ACC112 (cell line): ENCODE measurements around the gene LRRC38.

Experiments used
- H2AFZ ChIP-seq: fragments of 200-600 bp; sonication (generic); one replicate; pipeline ENCODE4 v1.6.0; 2017; ENCODE audit warnings: antibody characterized with exemption, low read length; ENCODE audit not compliant: unreplicated experiment
- H3K27ac ChIP-seq: fragments of 200-600 bp; sonication (generic); 2 replicates; pipeline ENCODE4 v1.5.1; 2014; ENCODE audit warnings: low read depth, mild to moderate bottlenecking, antibody characterized with exemption, low read length, moderate library complexity
- H3K27me3 ChIP-seq: fragments of 200-600 bp; sonication (generic); 2 replicates; pipeline ENCODE4 v1.6.1; 2014; ENCODE audit warnings: mild to moderate bottlenecking, antibody characterized with exemption, low read length, moderate library complexity, mixed read lengths; ENCODE audit not compliant: insufficient read depth
- H3K36me3 ChIP-seq: fragments of 200-600 bp; sonication (generic); 2 replicates; pipeline ENCODE4 v1.6.1; 2016; ENCODE audit warnings: mild to moderate bottlenecking, antibody characterized with exemption, low read length, moderate library complexity, mixed read lengths; ENCODE audit not compliant: insufficient read depth
- H3K4me1 ChIP-seq: fragments of 200-600 bp; sonication (generic); one replicate; pipeline ENCODE4 v1.6.1; 2016; ENCODE audit warnings: low read length, mixed read lengths; ENCODE audit not compliant: insufficient read depth, unreplicated experiment, control insufficient read depth
- H3K4me3 ChIP-seq: fragments of 200-600 bp; sonication (generic); 2 replicates; pipeline ENCODE4 v1.5.1; 2014; ENCODE audit warnings: mild to moderate bottlenecking, low read depth, low read length
- H3K79me2 ChIP-seq: fragments of 200-600 bp; sonication (generic); one replicate; pipeline ENCODE4 v1.6.0; 2016; ENCODE audit warnings: low read length; ENCODE audit not compliant: control insufficient read depth, unreplicated experiment, insufficient read depth

LRRC38 gene

GRCh38 chr1:13517193-13517812 is 3.5 kb upstream of the LRRC38 start:
- Histone ChIP-seq H3K79me2 (no peaks in the 10 kb centered on the region), H3K36me3 (no peaks in the 10 kb centered on the region), H3K4me1 (no peaks in the 10 kb centered on the region), H3K27me3 (peaks cover 22% of the 10 kb centered on the region), H2AFZ (no peak overlapping the region), H3K4me3 (no peak overlapping the region), H3K27ac (no peak overlapping the region)

- Histone ChIP-seq H3K4me3 (no peak overlapping the region), H3K27ac (no peak overlapping the region), H3K27me3 (peaks cover 28% of the 10 kb centered on the region), H3K36me3 (no peaks in the 10 kb centered on the region), H3K79me2 (no peaks in the 10 kb centered on the region), H3K4me1 (no peaks in the 10 kb centered on the region), H2AFZ (no peak overlapping the region)
Measured at GRCh38 chr1:13516606-13517005, 2.8 kb upstream of the LRRC38 start.

- Histone ChIP-seq H3K36me3 (no peaks in the 10 kb centered on the region), H3K27me3 (peaks cover 33% of the 10 kb centered on the region), H3K79me2 (no peaks in the 10 kb centered on the region), H3K27ac (no peak overlapping the region), H3K4me3 (no peak overlapping the region), H2AFZ (no peak overlapping the region), H3K4me1 (no peaks in the 10 kb centered on the region)
Measured at GRCh38 chr1:13514821-13515220, 1.0 kb upstream of the LRRC38 start.

DNA sequence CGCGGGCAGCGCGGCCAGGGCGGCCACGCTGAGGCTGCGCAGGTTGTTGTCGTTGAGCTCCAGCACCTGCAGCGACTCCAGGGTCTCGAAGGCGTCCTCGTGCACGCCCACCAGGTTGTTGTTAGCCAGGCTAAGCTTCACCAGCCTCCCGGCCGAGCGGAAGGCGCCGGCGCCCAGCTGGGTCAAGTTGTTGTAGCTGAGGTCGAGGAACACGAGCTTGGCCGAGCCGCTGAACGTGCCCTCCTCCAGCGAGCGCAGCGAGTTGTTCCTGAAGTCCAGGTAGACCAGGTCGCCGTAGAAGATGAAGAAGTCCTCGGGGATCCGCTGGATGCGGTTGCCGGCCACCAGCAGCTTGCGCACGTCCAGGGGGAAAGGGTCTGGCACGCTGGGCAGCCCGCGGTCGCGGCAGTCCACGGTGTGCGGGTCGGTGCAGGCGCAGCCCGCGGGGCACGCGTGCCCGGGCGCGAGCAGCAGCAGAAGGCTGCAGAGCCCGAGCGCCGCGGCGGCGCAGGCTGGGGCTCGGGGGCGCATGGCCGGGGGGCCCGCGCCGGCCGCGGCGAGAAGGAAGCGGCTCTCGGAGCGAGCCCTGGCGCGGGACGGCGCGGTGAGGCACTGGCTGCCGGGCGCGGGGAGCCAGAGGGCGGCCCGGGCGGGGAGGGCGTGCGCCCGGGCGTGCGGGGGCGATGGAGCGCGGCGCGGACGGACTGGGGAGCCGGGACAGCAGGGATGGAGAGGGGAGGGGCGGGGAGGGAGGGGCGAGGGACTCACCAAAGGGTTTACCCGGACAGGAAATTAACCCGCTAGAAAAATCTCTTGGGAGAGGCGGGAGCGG is 524 bp downstream of the LRRC38 start:
- no peaks in the 10 kb centered on the region for H3K36me3 ChIP-seq

GRCh38 chr1:13512472-13512871 is 1.3 kb downstream of the LRRC38 start:
- Histone ChIP-seq H3K27me3 (peaks cover 33% of the 10 kb centered on the region), H3K27ac (no peak overlapping the region), H3K79me2 (no peaks in the 10 kb centered on the region), H2AFZ (no peak overlapping the region), H3K4me3 (no peak overlapping the region), H3K36me3 (no peaks in the 10 kb centered on the region), H3K4me1 (no peaks in the 10 kb centered on the region)

More for the DNA sequence above, 524 bp downstream of the LRRC38 start:
- H3K4me3 ChIP-seq = no peak overlapping the region
- H3K27ac ChIP-seq = no peak overlapping the region
- H2AFZ ChIP-seq = no peak overlapping the region
- no peaks in the 10 kb centered on the region for H3K79me2 ChIP-seq
- no peaks in the 10 kb centered on the region for H3K4me1 ChIP-seq
- peaks cover 33% of the 10 kb centered on the region for H3K27me3 ChIP-seq

- Histone ChIP-seq H3K79me2 (no peaks in the 10 kb centered on the region), H3K4me1 (no peaks in the 10 kb centered on the region), H2AFZ (no peak overlapping the region), H3K4me3 (no peak overlapping the region), H3K27ac (no peak overlapping the region), H3K27me3 (peaks cover 33% of the 10 kb centered on the region), H3K36me3 (no peaks in the 10 kb centered on the region)
Measured at GRCh38 chr1:13510499-13510898, 3.3 kb downstream of the LRRC38 start.

DNA sequence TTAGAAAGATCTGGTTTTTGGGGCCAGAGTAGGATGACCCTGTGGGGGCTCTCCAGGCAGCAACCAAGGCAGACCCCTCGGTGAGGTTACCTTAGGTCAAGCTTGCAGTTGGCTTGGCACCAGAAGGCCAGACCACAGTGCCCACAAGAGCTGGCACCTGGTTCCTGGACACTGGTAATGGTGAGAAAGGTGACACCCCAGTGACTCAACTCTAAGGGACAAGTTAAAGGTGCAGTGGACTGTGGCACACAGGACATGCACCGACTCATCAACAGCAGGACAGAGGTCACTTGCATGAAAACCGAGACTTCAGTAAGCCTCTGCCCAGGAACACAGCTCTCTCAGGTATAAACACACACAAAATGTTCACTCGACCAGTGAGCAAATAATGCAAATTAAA is 6.7 kb downstream of the LRRC38 start:
- Histone ChIP-seq H3K4me3 (no peak overlapping the region), H3K4me1 (no peaks in the 10 kb centered on the region), H3K79me2 (no peaks in the 10 kb centered on the region), H3K27me3 (peaks cover 9% of the 10 kb centered on the region; the same call in 1 of the 2 replicates), H3K36me3 (no peaks in the 10 kb centered on the region), H3K27ac (no peak overlapping the region), H2AFZ (no peak overlapping the region)

DNA sequence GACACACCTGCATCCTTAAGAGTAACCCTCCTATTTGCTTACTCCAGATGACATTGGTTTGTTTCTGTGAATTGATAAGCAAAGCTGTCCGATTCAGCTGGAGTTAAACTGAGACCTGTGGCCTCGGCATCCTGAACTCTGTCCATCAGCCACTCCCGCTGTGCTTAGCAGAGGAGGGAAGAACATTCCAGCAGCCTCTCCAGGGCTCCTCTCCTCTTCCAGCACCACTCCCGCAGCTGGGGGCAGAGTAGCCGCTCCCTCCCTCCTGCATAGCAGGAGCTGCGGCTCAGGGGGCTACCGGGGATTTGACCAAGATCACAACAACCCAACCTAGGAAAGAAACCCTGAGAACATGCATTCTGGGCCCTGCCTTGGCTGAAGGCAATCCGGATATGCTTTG is 8.8 kb downstream of the LRRC38 start:
- no peaks in the 10 kb centered on the region for H3K36me3 ChIP-seq
- H3K4me3 ChIP-seq = no peak overlapping the region
- H2AFZ ChIP-seq = no peak overlapping the region
- H3K27me3 ChIP-seq = no peaks in the 10 kb centered on the region
- no peaks in the 10 kb centered on the region for H3K4me1 ChIP-seq
- H3K27ac ChIP-seq = no peak overlapping the region
- no peaks in the 10 kb centered on the region for H3K79me2 ChIP-seq

GRCh38 chr1:13500806-13501205 is 13.0 kb downstream of the LRRC38 start:
- H3K79me2 ChIP-seq = no peaks in the 10 kb centered on the region

DNA sequence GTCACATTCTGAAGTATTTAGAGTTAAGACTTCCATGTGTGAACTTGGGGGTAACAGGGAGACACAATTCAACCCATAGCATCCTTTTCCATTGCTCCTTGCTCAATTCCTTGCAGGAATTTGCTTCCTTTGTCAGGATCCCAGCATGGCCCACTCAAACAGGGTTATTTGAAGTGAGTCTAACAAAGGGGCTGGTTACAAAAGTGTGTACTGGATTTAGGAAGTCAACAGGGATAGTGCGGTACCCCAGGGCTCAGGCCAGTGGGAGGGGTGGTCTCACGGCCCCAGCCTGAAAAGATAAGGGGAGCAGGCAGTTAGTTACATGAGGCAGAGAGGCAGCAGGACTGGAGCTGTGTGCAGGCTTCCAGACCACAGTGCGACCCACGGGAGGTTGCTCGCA is 14.4 kb downstream of the LRRC38 start:
- H3K79me2 ChIP-seq = no peaks in the 10 kb centered on the region
- H3K27me3 ChIP-seq = no peaks in the 10 kb centered on the region
- no peaks in the 10 kb centered on the region for H3K36me3 ChIP-seq
- no peak overlapping the region for H3K4me3 ChIP-seq
- no peak overlapping the region for H3K27ac ChIP-seq
- H2AFZ ChIP-seq = no peak overlapping the region
- H3K4me1 ChIP-seq = no peaks in the 10 kb centered on the region

More at GRCh38 chr1:13500806-13501205, 13.0 kb downstream of the LRRC38 start:
- Histone ChIP-seq H2AFZ (no peak overlapping the region), H3K36me3 (no peaks in the 10 kb centered on the region), H3K27ac (no peak overlapping the region), H3K27me3 (no peaks in the 10 kb centered on the region), H3K4me3 (no peak overlapping the region), H3K4me1 (no peaks in the 10 kb centered on the region)

DNA sequence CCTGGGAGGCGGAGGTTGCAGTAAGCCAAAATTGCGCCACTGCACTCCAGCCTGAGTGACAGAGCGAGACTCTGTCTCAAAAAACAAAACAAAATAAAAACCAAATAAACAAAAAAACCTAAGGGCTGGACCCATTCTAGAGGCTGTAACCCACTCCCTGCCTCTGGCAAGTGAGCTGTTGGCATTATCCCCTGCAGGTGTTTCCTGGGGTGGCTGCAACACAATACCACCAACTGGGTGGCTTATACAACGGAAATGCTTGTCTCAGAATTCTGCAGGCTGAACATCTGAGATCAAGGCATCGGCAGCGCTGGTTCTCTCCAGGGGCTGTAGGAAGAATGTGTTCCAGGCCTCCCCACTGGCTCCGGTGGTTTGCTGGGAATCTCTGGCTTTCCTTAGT is 15.2 kb downstream of the LRRC38 start:
- Histone ChIP-seq H3K4me3 (no peak overlapping the region), H2AFZ (no peak overlapping the region), H3K36me3 (no peaks in the 10 kb centered on the region), H3K79me2 (no peaks in the 10 kb centered on the region), H3K27ac (no peak overlapping the region), H3K27me3 (no peaks in the 10 kb centered on the region), H3K4me1 (no peaks in the 10 kb centered on the region)
